HG03565 (cell line): ENCODE measurements around the gene RBP5.

Experiments
- ATAC-seq: cut with Tn5 transposase; IDR thresholded peaks from one replicate; pipeline ENCODE4 v1.9.1; 2021; ENCODE audit warnings: mild to moderate bottlenecking, moderate library complexity; ENCODE audit not compliant: unreplicated experiment

The RBP5 gene

DNA sequence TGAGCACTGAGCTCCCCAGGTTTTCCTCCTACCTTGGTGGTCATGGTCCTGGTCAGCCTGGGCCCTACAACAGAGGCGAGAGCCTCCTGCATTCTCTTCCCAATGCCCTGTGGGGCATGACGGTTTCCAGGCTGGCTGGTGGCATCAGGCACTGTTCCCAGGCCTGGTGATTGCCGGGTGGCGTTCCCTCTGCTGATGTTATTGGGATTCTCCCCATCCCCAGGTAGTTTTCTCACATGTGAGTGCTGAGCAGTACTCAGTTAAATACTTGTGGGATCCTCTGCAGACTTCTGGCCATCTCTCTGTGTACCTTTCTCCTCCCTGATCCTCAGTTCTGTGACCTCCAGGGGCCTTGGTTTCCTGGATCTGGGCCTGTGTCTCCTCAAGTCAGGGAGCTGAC lies 52.2 kb downstream of the RBP5 start:
- no peak for ATAC-seq

GRCh38 chr12:7075939-7076338 lies 52.8 kb downstream of the RBP5 start:
- no peak for ATAC-seq

- ATAC-seq: no peak
Observed at GRCh38 chr12:7075518-7075917, 53.2 kb downstream of the RBP5 start.

GRCh38 chr12:7073946-7074345 lies 54.7 kb downstream of the RBP5 start:
- no peak for ATAC-seq
